PC-3 (cell line): ENCODE results near the gene C10orf143.

Experiments used
- CTCF ChIP-seq: fragments of 300-600 bp; sonication (generic); conservative IDR thresholded peaks from 2 replicates; pipeline ENCODE4 v1.5.1; 2017; ENCODE audit warnings: antibody characterized with exemption, low read depth, mild to moderate bottlenecking, low read length
- EZH2phosphoT487 ChIP-seq: fragments of 300-600 bp; sonication (generic); IDR thresholded peaks from 2 replicates; pipeline ENCODE4 v1.6.1; 2018; ENCODE audit warnings: mild to moderate bottlenecking, antibody characterized with exemption, low read length, borderline replicate concordance

- TF ChIP-seq CTCF (no peak), EZH2phosphoT487 (no peak)
These were observed 82.7 kb downstream of the C10orf143 start for GRCh38 chr10:130027716-130028464.
